SK-N-SH (cell line): ENCODE data around the gene TRA2B.

Experiments used
- GABPA ChIP-seq: IDR thresholded peaks from 2 replicates; pipeline ENCODE4 v1.4.0; 2012; ENCODE audit warnings: low read depth, mild to moderate bottlenecking
- YY1 ChIP-seq: IDR thresholded peaks from 2 replicates; pipeline ENCODE4 v1.4.0; 2012; ENCODE audit warnings: low read depth, mild to moderate bottlenecking
- TF ChIP-seq, protein P1 (sequence below): fragments of 200-600 bp; sonication (generic); IDR thresholded peaks from 2 replicates; pipeline ENCODE4 v1.6.1; 2017; ENCODE audit warnings: antibody characterized with exemption, mild to moderate bottlenecking, moderate library complexity

DNA sequence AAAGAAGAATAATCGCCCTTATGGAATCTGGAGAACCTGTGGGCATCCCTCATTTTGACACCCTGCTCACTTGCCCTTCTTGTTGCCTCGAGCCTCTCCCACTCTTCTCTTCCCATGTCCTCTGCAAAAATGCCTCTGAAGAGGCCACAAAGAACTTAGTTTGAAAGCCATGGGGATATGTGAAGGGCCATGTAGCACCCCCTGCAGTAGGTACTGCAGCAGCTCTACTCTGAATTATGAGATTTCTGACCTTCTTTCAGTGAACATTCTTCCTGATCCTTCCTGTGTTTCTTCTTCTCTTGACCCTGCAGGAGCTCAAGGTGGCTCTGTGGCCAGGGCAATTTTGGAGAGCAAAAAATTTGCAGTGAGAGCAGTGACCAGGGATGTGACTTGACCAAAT, 30.4 kb upstream of the TRA2B start:
- TF ChIP-seq YY1: no peak
- no peak for TF ChIP-seq GABPA
- TF ChIP-seq, protein P1, sequence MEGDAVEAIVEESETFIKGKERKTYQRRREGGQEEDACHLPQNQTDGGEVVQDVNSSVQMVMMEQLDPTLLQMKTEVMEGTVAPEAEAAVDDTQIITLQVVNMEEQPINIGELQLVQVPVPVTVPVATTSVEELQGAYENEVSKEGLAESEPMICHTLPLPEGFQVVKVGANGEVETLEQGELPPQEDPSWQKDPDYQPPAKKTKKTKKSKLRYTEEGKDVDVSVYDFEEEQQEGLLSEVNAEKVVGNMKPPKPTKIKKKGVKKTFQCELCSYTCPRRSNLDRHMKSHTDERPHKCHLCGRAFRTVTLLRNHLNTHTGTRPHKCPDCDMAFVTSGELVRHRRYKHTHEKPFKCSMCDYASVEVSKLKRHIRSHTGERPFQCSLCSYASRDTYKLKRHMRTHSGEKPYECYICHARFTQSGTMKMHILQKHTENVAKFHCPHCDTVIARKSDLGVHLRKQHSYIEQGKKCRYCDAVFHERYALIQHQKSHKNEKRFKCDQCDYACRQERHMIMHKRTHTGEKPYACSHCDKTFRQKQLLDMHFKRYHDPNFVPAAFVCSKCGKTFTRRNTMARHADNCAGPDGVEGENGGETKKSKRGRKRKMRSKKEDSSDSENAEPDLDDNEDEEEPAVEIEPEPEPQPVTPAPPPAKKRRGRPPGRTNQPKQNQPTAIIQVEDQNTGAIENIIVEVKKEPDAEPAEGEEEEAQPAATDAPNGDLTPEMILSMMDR: no peak
